BJ (cell line): ENCODE measurements around the gene RPS10. TPM values are rescaled to one million over a fixed set of nuclear protein-coding genes. Genes with fewer than 3 reads are reported as not detected.
A peak's percentile ranks its signal among the peaks of the same experiment; 100 is the strongest.

Experiments used
- CTCF ChIA-PET: fragments of 350-600 bp; formaldehyde crosslinking; extraction: SDS; loops from one replicate; lab custom pipeline; 2021; ENCODE audit warnings: antibody characterized with exemption, inconsistent platforms; lab: Yijun Ruan, JAX
- POLR2A ChIA-PET: fragments of 300-600 bp; sonication (Branson Sonifier 250); formaldehyde crosslinking; extraction: SDS; loops from one replicate; lab custom pipeline; 2021; ENCODE audit warnings: antibody characterized with exemption; lab: Charles Lee
- DNase-seq: peaks from one replicate; pipeline ENCODE4 v3.0.0-alpha.2; 2011; ENCODE audit warnings: low read depth
- H3K27me3 ChIP-seq: 2 replicates; pipeline ENCODE4 v1.6.0; 2011; ENCODE audit warnings: low read length; ENCODE audit not compliant: control insufficient read depth, insufficient read depth
- H3K36me3 ChIP-seq: 2 replicates; pipeline ENCODE4 v1.5.1; 2011; ENCODE audit warnings: low read length; ENCODE audit not compliant: control insufficient read depth, insufficient read depth
- H3K4me3 ChIP-seq: 2 replicates; pipeline ENCODE4 v1.5.1; 2011; ENCODE audit warnings: low read depth, mild to moderate bottlenecking, control low read depth, low read length
- polyA minus RNA-seq: library from RNA; depleted of rRNA, polyadenylated mRNA; stranded (reverse); fragments of >200 nt; gene quantifications from 2 replicates; pipeline ENCODE4 v1.2.3, GENCODE V29; 2011; rRNA and poly(A)+ RNA removed
- polyA plus RNA-seq: library from polyadenylated mRNA; depleted of rRNA; stranded (reverse); fragments of >200 nt; gene quantifications from 2 replicates; pipeline ENCODE4 v1.2.3, GENCODE V29; 2011; rRNA removed
- TF ChIP-seq, protein P1 (sequence below): IDR thresholded peaks from 2 replicates; pipeline ENCODE4 v1.5.1; 2011; ENCODE audit warnings: low read depth, mild to moderate bottlenecking, control low read depth, inconsistent platforms, low read length, moderate library complexity; ENCODE audit not compliant: insufficient read depth

The RPS10 gene
- polyA plus RNA-seq: 2,590 and 3,048 TPM in 2 replicates
- 602 and 1,164 TPM in 2 replicates for polyA minus RNA-seq

DNA sequence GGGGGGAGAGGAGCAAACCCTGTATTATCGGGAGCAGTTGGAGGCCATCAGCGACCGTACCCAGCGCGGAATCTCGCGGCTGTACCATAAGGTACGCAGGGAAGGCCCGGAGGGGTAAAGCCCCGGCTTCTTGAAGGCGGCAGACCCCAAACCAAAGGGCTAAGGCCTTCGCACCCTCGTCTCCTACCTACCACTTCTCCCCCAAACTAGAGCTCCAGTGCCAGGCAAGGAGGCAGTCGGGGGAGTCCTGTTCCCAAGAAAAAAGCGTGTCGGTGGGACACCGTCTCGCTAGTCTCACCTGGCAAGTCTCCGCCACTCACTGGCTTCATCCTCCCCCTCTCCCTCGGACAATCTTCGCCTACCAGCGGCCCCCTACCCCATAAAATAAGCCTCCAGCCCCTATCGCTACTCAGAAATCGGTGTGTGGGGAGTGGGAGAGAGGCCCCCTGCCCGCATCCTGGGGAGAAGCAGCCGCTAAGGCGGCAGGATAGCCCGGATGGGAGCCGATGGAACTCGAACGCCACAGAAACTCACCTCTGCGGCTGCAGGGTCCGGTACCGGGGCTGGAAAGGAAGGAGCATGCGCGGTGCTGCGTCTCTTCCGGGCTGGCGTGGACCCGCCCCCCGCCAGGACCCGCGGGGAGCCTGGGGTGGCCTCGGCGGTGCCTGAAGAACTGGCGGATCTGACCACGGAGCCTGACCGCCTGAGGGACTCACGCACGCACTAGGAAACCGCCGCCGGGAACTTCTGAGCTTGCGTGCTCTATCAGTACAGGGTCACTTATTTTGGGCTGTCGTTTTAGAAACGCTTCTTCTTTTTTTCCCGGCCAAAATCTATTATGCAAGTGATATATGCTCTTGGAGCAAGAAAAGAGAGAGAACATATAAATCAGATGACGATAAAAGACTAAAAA is at the start of gene RPS10:
RPS10 (minus strand) TSS at position 572 of the 913 bp plus-strand sequence. CDS start 848 bp downstream, outside the sequence.
- TF ChIP-seq, protein P1, sequence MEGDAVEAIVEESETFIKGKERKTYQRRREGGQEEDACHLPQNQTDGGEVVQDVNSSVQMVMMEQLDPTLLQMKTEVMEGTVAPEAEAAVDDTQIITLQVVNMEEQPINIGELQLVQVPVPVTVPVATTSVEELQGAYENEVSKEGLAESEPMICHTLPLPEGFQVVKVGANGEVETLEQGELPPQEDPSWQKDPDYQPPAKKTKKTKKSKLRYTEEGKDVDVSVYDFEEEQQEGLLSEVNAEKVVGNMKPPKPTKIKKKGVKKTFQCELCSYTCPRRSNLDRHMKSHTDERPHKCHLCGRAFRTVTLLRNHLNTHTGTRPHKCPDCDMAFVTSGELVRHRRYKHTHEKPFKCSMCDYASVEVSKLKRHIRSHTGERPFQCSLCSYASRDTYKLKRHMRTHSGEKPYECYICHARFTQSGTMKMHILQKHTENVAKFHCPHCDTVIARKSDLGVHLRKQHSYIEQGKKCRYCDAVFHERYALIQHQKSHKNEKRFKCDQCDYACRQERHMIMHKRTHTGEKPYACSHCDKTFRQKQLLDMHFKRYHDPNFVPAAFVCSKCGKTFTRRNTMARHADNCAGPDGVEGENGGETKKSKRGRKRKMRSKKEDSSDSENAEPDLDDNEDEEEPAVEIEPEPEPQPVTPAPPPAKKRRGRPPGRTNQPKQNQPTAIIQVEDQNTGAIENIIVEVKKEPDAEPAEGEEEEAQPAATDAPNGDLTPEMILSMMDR: no peak

DNA sequence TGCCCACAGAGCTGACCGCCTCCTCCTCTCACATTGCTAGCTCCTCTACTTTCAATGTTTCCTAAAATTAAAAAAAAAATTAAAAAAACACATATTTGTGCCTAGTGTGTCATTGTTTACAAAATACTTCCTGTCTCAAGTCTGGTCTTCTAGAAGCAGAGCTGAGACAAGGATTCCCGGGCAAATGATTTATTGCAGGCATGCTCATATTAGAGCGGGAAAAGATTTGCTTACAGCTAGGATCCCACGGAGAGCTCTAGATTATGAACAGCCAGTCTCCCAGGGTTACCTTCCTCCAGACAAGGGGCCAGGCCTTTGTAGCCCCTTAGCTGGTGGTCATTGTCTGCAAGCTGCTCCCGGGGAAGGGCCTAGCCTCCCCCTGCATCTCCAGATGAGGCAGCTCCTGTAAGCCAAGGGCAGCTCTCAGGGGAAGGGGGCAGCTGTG is 49.4 kb upstream of the RPS10 start:
- Histone ChIP-seq H3K27me3 (no peaks in the 10 kb centered on the region), H3K36me3 (no peaks in the 10 kb centered on the region), H3K4me3 (no peak overlapping the region)
- TF ChIP-seq, protein P1: no peak
- POLR2A ChIA-PET: interaction anchor here (0.6 kb wide), 1 partner anchor 16 kb away, joined by 6 read pairs; no protein-coding TSS in a partner anchor
- CTCF ChIA-PET: interaction anchor here (0.6 to 2.1 kb wide), 6 partner anchors 8 to 309 kb away, joined by 3 to 6 read pairs (median 4); no protein-coding TSS in a partner anchor
- DNase-seq: peak; percentile 16

More for the DNA sequence above, at the start of gene RPS10:
- Histone ChIP-seq H3K36me3 (peaks cover 15% of the 10 kb centered on the region), H3K4me3 (peak within 1 kb of the TSS; percentile 98), H3K27me3 (no peaks in the 10 kb centered on the region)
- ChIA-PET POLR2A (interaction anchor here (1.2 kb wide), 1 partner anchor 11 kb away, joined by 16 read pairs; no protein-coding TSS in a partner anchor), CTCF (interaction anchor here (0.9 to 1.5 kb wide), 3 partner anchors 10 to 178 kb away, joined by 3 to 4 read pairs (median 3); no protein-coding TSS in a partner anchor)
- DNase-seq: peak; percentile 52

DNA sequence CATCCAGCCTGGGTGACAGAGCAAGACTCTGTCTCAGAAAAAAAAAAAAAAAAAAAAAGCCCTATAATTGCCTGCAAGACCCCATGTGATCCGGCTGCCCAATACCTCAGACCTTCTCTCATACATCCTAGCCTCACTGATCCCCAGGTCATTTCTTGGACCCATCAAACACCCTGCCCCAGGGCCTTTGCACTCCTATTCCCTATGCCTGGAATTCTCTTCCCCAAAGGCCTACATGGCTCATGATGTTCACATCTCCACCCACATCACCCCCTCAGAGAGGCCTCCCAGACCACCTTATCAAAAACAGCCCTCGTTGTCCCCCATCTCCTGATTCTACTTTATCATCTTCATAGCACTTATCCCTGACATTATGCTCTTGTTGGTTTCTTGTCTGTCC is 48.9 kb upstream of the RPS10 start:
- no peaks in the 10 kb centered on the region for H3K27me3 ChIP-seq
- no peaks in the 10 kb centered on the region for H3K36me3 ChIP-seq
- DNase-seq: no peak
- CTCF ChIA-PET: interaction anchor here (0.9 to 2.1 kb wide), 3 partner anchors 15 to 134 kb away, joined by 5 to 6 read pairs (median 5); no protein-coding TSS in a partner anchor
- H3K4me3 ChIP-seq: no peak overlapping the region
- TF ChIP-seq, protein P1: no peak
- POLR2A ChIA-PET: no interaction called here

DNA sequence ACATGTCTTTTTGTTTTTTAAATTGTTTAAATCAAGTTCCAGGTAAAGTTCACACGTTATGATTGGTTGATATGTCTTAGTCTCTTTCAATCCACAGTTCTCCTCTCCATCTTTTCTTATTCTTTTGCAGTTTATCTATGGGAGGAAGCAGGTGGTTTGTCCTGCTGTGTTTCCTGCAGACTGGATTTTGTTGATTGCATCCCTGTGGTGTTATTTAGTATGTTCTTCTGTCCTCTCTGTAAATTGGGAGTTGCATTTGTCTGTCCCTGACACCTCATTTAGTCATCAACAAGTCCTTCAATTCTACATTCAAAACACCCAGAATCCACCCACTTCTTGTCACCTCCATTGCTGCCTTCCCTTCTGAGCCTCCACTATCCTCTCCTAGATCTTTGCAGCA is 48.1 kb upstream of the RPS10 start:
- CTCF ChIA-PET: no interaction called here
- no peaks in the 10 kb centered on the region for H3K27me3 ChIP-seq
- DNase-seq: no peak
- POLR2A ChIA-PET: no interaction called here
- H3K4me3 ChIP-seq: no peak overlapping the region
- no peaks in the 10 kb centered on the region for H3K36me3 ChIP-seq
- TF ChIP-seq, protein P1: no peak

DNA sequence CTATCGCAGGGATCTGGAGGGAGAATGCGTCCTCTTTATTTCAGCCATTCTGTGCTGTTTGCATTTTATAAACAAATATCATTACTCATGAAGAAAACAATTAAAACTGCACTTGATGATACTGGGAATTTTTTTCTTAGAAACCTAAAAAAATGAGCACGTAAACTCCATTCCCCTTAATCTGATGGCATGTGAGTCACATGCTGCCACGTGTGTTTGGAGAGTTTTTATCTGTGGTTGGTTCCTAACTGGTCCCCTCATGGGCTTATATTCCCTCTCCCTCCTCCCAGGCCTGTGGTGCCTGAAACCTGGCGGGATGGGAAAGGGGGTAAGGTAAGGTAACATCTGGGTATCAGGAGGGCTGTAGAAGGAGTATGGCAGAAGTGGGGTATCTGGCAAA is 46.6 kb upstream of the RPS10 start:
- H3K4me3 ChIP-seq: no peak overlapping the region
- H3K27me3 ChIP-seq: no peaks in the 10 kb centered on the region
- no peak for DNase-seq
- TF ChIP-seq, protein P1: no peak
- ChIA-PET CTCF (interaction anchor here (1.4 kb wide), 1 partner anchor 12 kb away, joined by 3 read pairs; no protein-coding TSS in a partner anchor), POLR2A (no interaction called here)
- no peaks in the 10 kb centered on the region for H3K36me3 ChIP-seq
